RKO (cell line): Measurements from ENCODE around the gene ABCC12.
A peak's percentile ranks its signal among the peaks of the same experiment; 100 is the strongest.

Experiments
- DNase-seq: peaks from one replicate; pipeline ENCODE4 v3.0.0-alpha.2; 2016; ENCODE audit warnings: low spot score

The ABCC12 gene

DNA sequence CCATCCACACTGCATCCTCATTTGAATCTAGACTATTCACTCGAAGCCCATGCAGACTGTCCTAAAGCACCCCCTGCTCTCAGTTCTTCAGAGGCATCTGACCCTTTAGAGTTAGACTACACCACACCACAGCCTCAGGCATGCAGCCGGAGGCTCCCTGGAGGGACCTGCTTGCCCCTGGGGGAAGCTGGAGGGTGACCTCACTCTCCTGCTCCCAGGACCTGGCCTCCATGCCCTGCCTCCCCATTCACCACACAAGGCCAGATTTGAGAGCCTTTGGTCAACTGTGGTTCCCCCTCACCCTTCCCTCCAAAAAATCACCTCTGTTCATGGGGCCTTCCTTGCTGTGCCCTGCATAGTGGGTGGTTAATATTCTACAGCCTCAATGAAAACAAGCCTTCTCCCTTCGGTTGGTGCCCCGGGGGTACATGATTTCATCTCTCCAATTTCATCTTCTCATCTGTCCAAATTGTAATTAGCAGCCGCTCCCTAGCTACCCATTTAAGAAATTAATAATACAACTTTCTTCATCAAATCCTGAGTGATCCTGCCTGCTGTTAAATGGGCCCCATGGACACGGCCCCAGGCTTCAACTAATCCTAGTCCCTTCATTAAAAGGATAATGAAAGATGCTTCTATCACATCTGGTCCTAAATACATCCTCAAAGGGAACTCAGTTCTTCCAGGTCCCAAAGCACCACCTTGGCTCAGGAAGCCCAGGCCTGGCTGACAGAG is 24.4 kb downstream of the ABCC12 start:
- DNase-seq, result no peak

DNA sequence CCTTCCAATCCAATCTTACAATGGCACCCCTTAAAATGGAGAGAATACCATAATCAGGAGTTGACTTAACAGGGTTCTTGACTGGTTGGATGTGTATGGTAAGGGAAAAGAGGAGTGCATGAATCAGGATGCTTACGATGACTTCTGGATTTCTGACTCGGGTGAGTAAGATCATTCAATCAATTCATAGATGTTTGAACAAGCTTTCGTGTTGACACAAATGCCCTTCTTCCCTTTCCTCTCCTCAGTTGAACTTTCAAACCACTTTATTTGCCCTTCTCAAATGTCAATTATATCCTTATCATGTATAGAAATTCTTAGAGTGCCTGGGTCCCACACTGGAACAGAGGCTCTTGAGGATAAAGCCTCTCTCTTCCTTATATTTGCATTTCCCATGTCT is 25.9 kb downstream of the ABCC12 start:
- DNase-seq, result no peak

GRCh38 chr16:48128769-48129168 is 27.0 kb downstream of the ABCC12 start:
- no peak for DNase-seq

- peak; percentile 23 for DNase-seq
Observed at GRCh38 chr16:48126801-48127644, 28.8 kb downstream of the ABCC12 start.

- no peak for DNase-seq
Observed at GRCh38 chr16:48125888-48126287, 29.9 kb downstream of the ABCC12 start.

DNA sequence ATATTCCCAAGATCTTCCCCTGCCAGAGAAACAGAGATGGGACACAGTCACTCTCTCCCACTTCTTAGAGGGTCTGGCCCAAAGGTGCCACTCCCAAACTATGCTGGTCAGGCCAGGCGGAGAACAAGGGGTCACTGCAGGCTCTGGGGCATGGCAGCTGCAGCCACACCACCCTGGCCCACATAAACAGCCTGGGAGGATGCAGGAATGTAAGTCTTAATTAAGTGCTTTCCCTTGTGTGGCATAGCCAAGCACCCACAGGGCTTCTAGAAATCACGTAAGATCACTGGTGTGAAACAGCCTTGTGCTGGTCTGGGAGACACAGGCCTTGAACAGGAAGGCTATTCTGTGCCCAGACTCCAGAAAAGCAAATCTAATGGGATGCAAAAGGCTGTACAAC is 31.5 kb downstream of the ABCC12 start:
- no peak for DNase-seq

DNA sequence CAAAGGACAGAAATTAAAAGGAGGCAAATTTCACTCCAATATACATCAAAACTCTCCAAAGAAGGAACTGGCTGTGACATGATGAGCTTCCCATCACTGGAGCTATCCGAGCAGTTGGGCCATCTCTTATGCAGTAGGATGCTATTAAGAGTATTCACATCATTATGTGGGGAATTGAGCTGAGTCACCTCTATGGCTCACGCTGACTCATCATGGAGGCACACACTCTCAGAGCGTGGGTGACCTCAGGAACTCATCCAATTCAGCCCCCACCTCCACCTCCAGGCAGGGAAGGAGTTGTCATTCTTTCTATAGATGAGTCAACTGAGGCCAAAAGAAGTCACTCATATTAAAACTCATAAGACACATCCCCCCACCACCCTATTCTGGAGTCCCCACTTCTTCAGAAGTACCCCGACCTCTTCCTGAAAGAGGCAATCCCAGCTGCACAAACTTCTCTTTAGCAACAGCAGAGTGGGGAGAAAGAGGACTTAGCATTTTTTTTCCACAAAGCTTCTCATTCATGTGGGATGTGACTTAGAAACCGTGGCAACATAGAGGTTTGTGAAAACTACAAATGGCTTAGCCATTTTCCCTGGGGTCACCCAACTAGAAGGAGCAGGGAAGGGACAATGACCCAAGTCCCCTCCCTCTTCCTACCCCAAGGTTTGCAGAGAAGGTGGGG is 32.5 kb downstream of the ABCC12 start:
- peak; percentile 95 for DNase-seq

DNA sequence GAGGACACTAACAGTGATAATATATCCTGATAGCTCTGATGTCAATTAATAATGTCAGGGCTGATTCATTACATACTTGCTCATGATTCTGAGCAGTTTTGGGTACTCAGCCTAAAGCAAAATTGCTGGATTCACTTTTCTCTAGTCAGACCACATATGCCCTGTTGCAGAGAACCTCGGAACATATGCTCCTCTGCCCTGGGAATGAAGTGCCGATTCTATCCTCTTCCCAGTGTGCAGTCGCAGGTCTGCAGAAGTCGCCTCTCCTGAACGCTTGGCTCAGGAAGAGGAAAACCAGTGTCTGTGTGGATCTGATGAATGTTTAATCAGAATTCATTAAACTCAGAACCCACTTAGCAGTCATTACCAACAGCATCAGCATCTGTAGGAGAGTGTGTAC is 34.5 kb downstream of the ABCC12 start:
- no peak for DNase-seq

- no peak for DNase-seq
Observed at GRCh38 chr16:48118841-48119240, 37.0 kb downstream of the ABCC12 start.

- peak; percentile 51 for DNase-seq
Observed at GRCh38 chr16:48117217-48118105, 38.3 kb downstream of the ABCC12 start.

DNA sequence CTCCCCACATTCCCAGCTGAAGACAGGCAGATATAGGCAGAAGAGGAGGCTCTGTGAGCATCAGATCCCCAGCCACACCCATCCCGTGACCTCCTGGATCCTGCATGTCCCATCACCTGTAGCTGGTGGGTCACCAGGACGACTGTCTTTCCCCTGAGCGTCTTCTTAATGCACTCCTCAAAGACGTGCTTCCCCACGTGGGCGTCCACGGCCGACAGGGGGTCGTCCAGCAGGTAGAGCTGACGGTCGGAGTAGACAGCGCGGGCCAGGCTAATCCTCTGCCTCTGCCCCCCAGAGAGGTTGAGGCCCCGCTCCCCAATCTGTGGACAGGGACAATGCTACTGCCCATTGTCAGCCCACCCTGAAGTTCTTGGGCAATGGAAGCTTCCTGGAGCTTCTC is 40.5 kb downstream of the ABCC12 start:
- no peak for DNase-seq

GRCh38 chr16:48114410-48114809 is 41.4 kb downstream of the ABCC12 start:
- no peak for DNase-seq

GRCh38 chr16:48113471-48113870 is 42.3 kb downstream of the ABCC12 start:
- no peak for DNase-seq

DNA sequence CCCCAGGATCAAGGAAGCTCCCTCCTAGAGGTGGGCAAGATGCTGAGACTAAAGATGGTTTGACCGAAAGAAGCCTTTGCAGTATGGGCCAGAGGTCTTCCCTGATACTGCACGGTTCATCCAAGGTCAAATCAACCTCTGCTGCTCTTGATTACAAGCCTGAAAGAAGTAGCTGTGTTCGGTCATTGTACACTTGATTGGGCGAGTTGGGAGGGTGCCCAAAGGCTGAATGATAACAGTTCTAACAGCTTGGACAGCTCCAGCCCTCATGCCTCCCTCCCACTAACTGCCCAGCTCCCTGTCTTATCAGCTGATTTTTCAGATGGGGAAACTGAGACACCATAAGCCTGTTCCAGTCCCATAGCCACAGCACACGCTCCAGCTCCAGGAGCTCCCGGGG is 42.8 kb downstream of the ABCC12 start:
- DNase-seq, result no peak

- DNase-seq, result no peak
Observed at GRCh38 chr16:48112600-48112999, 43.2 kb downstream of the ABCC12 start.

- DNase-seq, result no peak
Observed at GRCh38 chr16:48110982-48111381, 44.8 kb downstream of the ABCC12 start.

GRCh38 chr16:48110000-48110399 is 45.8 kb downstream of the ABCC12 start:
- no peak for DNase-seq

DNA sequence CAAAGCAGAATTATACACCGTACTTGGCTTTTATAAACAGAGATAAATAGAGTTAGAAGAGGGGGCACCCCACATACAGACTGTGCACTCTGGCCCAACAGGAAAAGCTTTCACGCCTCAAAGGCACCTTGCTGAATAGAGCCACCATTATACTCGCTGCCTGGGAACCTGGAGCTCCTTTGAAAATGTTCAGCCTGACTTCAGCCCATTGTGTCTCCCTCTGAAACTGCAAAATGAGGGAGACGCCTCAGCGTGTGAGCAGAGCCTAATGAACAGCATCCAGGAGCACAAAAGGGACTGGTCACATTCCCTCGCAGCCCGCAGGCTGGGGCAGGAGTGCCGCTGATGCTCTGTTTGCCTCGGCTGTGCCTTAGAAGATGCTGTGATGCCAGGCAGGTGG is 46.3 kb downstream of the ABCC12 start:
- DNase-seq, result no peak

- DNase-seq, result no peak
Observed at GRCh38 chr16:48106446-48106845, 49.3 kb downstream of the ABCC12 start.
